ENCODE measurements around the gene KIAA1614.

Gene KIAA1614

DNA sequence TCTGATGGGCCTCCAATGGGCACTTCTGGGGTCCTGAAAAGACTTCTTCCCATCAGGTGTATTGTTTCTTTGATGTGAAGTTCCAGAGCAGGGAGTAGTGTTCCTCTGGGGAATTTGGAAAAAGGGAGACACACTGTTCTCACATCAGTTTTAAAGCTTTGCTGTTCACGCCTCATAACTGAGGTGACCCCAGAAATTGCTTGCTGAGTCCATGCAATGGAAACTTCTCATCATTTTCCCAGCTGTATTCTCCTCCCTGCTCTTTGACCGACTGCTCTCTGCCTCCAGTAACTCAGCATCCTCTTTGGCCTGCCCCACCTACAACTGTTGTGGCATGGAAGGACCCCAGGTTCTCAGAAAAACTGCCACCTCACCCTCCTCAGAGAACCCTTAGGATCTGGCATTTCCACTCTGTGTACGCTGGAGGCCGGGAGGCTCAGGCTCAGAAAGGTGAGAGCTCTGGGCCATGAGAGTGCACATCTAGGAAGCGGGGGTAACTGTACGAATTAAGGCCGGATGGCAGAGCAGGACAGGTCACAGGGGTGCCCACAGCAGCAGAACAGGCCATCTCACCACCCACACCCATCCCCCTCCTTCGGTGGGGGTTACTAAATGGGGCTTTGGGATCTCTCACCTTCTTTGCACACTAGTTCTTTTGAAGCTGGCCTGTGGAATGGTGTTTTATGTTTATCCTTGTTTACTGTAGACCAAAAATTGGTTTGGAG is 58.7 kb downstream of the KIAA1614 start:
- H3K9me3 ChIP-seq (ENCODE audit: severe bottlenecking) = no peaks in the 10 kb centered on the region
- H3K36me3 ChIP-seq = 0 out of 2 replicates have a peak, but pooled peaks cover 2% of the 10 kb centered on the region
- H3K4me3 ChIP-seq (ENCODE audit: low read depth, low read length) = no peak overlapping the region
- no peak overlapping the region for H3K27ac ChIP-seq
- TF ChIP-seq, protein P1, sequence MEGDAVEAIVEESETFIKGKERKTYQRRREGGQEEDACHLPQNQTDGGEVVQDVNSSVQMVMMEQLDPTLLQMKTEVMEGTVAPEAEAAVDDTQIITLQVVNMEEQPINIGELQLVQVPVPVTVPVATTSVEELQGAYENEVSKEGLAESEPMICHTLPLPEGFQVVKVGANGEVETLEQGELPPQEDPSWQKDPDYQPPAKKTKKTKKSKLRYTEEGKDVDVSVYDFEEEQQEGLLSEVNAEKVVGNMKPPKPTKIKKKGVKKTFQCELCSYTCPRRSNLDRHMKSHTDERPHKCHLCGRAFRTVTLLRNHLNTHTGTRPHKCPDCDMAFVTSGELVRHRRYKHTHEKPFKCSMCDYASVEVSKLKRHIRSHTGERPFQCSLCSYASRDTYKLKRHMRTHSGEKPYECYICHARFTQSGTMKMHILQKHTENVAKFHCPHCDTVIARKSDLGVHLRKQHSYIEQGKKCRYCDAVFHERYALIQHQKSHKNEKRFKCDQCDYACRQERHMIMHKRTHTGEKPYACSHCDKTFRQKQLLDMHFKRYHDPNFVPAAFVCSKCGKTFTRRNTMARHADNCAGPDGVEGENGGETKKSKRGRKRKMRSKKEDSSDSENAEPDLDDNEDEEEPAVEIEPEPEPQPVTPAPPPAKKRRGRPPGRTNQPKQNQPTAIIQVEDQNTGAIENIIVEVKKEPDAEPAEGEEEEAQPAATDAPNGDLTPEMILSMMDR (IDR thresholded peaks at IDR 0.05; ENCODE audit: low read depth, low read length) = no peak
- no peak for DNase-seq
- no peaks in the 10 kb centered on the region for H3K27me3 ChIP-seq (ENCODE audit: insufficient read depth, low read depth, severe bottlenecking)

DNA sequence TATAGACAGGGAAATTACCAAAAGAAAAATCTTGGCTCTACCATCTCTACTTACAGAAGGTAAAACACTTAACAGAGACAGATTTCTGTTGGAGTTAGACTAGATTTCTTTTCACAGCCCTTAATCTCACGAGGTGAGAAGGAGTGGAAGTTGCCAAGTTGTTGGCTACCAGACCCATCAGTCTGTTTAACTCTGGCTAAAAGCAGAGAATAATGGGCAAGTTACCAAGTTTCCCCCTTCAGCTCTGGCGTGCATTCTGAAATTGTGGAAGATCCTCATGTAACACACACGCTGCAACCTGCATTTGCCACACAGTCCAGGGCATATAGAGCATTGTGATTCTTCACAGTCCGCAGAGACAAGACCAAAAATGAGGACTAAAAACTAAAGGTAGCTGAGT is 60.7 kb downstream of the KIAA1614 start:
- TF ChIP-seq, protein P1 (IDR thresholded peaks at IDR 0.05; ENCODE audit: low read depth, low read length) = no peak
- Histone ChIP-seq H3K9me3 (ENCODE audit: severe bottlenecking) (no peaks in the 10 kb centered on the region), H3K27ac (no peak overlapping the region), H3K4me3 (ENCODE audit: low read depth, low read length) (no peak overlapping the region), H3K27me3 (ENCODE audit: insufficient read depth, low read depth, severe bottlenecking) (no peaks in the 10 kb centered on the region), H3K36me3 (0 out of 2 replicates have a peak, but pooled peaks cover 2% of the 10 kb centered on the region)
- no peak for DNase-seq

GRCh38 chr1:180974236-180974635 is 61.5 kb downstream of the KIAA1614 start:
- TF ChIP-seq, protein P1 (IDR thresholded peaks at IDR 0.05; ENCODE audit: low read depth, low read length) = no peak
- Histone ChIP-seq H3K4me3 (ENCODE audit: low read depth, low read length) (no peak overlapping the region), H3K9me3 (ENCODE audit: severe bottlenecking) (no peaks in the 10 kb centered on the region), H3K36me3 (0 out of 2 replicates have a peak, but pooled peaks cover 2% of the 10 kb centered on the region), H3K27ac (no peak overlapping the region), H3K27me3 (ENCODE audit: insufficient read depth, low read depth, severe bottlenecking) (no peaks in the 10 kb centered on the region)
- no peak for DNase-seq

GRCh38 chr1:180975551-180975950 is 62.9 kb downstream of the KIAA1614 start:
- H3K27ac ChIP-seq = no peak overlapping the region
- no peaks in the 10 kb centered on the region for H3K27me3 ChIP-seq (ENCODE audit: insufficient read depth, low read depth, severe bottlenecking)
- TF ChIP-seq, protein P1 (IDR thresholded peaks at IDR 0.05; ENCODE audit: low read depth, low read length) = no peak
- H3K9me3 ChIP-seq (ENCODE audit: severe bottlenecking) = no peaks in the 10 kb centered on the region
- DNase-seq = no peak
- H3K36me3 ChIP-seq = 0 out of 2 replicates have a peak, but pooled peaks cover 2% of the 10 kb centered on the region
- H3K4me3 ChIP-seq (ENCODE audit: low read depth, low read length) = no peak overlapping the region

GRCh38 chr1:180976191-180976590 is 63.5 kb downstream of the KIAA1614 start:
- Histone ChIP-seq H3K27me3 (ENCODE audit: insufficient read depth, low read depth, severe bottlenecking) (no peaks in the 10 kb centered on the region), H3K27ac (no peak overlapping the region), H3K36me3 (0 out of 2 replicates have a peak, but pooled peaks cover 2% of the 10 kb centered on the region), H3K9me3 (ENCODE audit: severe bottlenecking) (no peaks in the 10 kb centered on the region), H3K4me3 (ENCODE audit: low read depth, low read length) (no peak overlapping the region)
- no peak for DNase-seq
- TF ChIP-seq, protein P1 (IDR thresholded peaks at IDR 0.05; ENCODE audit: low read depth, low read length) = no peak

All from WERI-Rb-1 (cell line).